ENCODE results near the gene PDLIM3. TPM values are rescaled to one million over a fixed set of nuclear protein-coding genes. Genes with fewer than 3 reads are reported as not detected.

The PDLIM3 gene
- total RNA-seq, 1 experiment from 2014 or later = 0.47 TPM

- Histone ChIP-seq H4K20me1 (ENCODE audit: low read length) (no peaks in the 10 kb centered on the region), H3K4me2 (ENCODE audit: low read length) (no peak overlapping the region), H3K9me3 (ENCODE audit: low read length) (no peaks in the 10 kb centered on the region), H3K4me3 (ENCODE audit: low read length) (no peak overlapping the region), H3K9me2 (replicated peaks; ENCODE audit: low read length) (no peaks in the 10 kb centered on the region), H2AFZ (ENCODE audit: low read length) (no peak overlapping the region), H3K27me3 (ENCODE audit: low read length) (no peaks in the 10 kb centered on the region), H3K36me3 (ENCODE audit: low read depth, low read length) (no peaks in the 10 kb centered on the region), H3F3A (ENCODE audit: low read length, unreplicated experiment) (no peaks in the 10 kb centered on the region), H3K9ac (ENCODE audit: low read length) (no peak overlapping the region), H3K4me1 (ENCODE audit: insufficient read depth, low read length) (no peaks in the 10 kb centered on the region), H3K79me2 (ENCODE audit: low read length) (no peaks in the 10 kb centered on the region), H3K27ac (ENCODE audit: low read length) (no peak overlapping the region)
- POLR2A ChIA-PET (ENCODE audit: unreplicated experiment) = no interaction called here
- CTCF ChIA-PET = interaction anchor here (0.5 kb wide), 1 partner anchor 240 kb away, joined by 4 read pairs; no protein-coding TSS in a partner anchor
- BruUV-seq (replicated peaks) = no TSS peak
- intact Hi-C loops (cut with micrococcal nuclease) = no loop called here
- TF ChIP-seq EZH2 (IDR thresholded peaks at IDR 0.05; ENCODE audit: low read length, unreplicated experiment) = no peak
- TF ChIP-seq CTCF (conservative IDR thresholded peaks at IDR 0.05; ENCODE audit: low read depth, low read length) = no peak
- TF ChIP-seq EZH2phosphoT487 (IDR thresholded peaks at IDR 0.05; ENCODE audit: borderline replicate concordance, low read length) = no peak
- ATAC-seq (peak; percentile 54; the same call in 1 of the 2 replicates), DNase-seq (no peak)
Observed at GRCh38 chr4:185567381-185568376, 32.4 kb upstream of the PDLIM3 start.

GRCh38 chr4:185566972-185567371 lies 31.7 kb upstream of the PDLIM3 start:
- H3K4me2 ChIP-seq (ENCODE audit: low read length) = no peak overlapping the region
- POLR2A ChIA-PET (ENCODE audit: unreplicated experiment) = no interaction called here

More at GRCh38 chr4:185566972-185567371, 31.7 kb upstream of the PDLIM3 start:
- CTCF ChIA-PET = interaction anchor here (0.5 kb wide), 1 partner anchor 240 kb away, joined by 4 read pairs; no protein-coding TSS in a partner anchor
- BruUV-seq (replicated peaks) = no TSS peak
- H3K27ac ChIP-seq (ENCODE audit: low read length) = no peak overlapping the region
- DNase-seq (no peak), ATAC-seq (no peak; the same call in 1 of the 2 replicates)
- no peaks in the 10 kb centered on the region for H3F3A ChIP-seq (ENCODE audit: low read length, unreplicated experiment)
- intact Hi-C loops (cut with micrococcal nuclease) = no loop called here
- no peak overlapping the region for H2AFZ ChIP-seq (ENCODE audit: low read length)
- H4K20me1 ChIP-seq (ENCODE audit: low read length) = no peaks in the 10 kb centered on the region
- H3K9ac ChIP-seq (ENCODE audit: low read length) = no peak overlapping the region
- no peaks in the 10 kb centered on the region for H3K27me3 ChIP-seq (ENCODE audit: low read length)
- TF ChIP-seq CTCF (conservative IDR thresholded peaks at IDR 0.05; ENCODE audit: low read depth, low read length) (no peak), EZH2 (IDR thresholded peaks at IDR 0.05; ENCODE audit: low read length, unreplicated experiment) (no peak), EZH2phosphoT487 (IDR thresholded peaks at IDR 0.05; ENCODE audit: borderline replicate concordance, low read length) (no peak)
- no peaks in the 10 kb centered on the region for H3K36me3 ChIP-seq (ENCODE audit: low read depth, low read length)
- H3K4me3 ChIP-seq (ENCODE audit: low read length) = no peak overlapping the region
- H3K9me2 ChIP-seq (replicated peaks; ENCODE audit: low read length) = no peaks in the 10 kb centered on the region
- H3K9me3 ChIP-seq (ENCODE audit: low read length) = no peaks in the 10 kb centered on the region
- no peaks in the 10 kb centered on the region for H3K4me1 ChIP-seq (ENCODE audit: insufficient read depth, low read length)
- no peaks in the 10 kb centered on the region for H3K79me2 ChIP-seq (ENCODE audit: low read length)

Measured in PC-3 (cell line).